Measurements from ENCODE around the gene YY1. TPM values are rescaled to one million over a fixed set of nuclear protein-coding genes. Genes with fewer than 3 reads are reported as not detected.
"Not testable (repeated sequence)": the region's sequence is repeated elsewhere in the genome, so short reads cannot be mapped to it uniquely, and the experiment has no call there.

YY1 gene
- total RNA-seq, 1 donor from 2014 or later: 79.8 TPM

DNA sequence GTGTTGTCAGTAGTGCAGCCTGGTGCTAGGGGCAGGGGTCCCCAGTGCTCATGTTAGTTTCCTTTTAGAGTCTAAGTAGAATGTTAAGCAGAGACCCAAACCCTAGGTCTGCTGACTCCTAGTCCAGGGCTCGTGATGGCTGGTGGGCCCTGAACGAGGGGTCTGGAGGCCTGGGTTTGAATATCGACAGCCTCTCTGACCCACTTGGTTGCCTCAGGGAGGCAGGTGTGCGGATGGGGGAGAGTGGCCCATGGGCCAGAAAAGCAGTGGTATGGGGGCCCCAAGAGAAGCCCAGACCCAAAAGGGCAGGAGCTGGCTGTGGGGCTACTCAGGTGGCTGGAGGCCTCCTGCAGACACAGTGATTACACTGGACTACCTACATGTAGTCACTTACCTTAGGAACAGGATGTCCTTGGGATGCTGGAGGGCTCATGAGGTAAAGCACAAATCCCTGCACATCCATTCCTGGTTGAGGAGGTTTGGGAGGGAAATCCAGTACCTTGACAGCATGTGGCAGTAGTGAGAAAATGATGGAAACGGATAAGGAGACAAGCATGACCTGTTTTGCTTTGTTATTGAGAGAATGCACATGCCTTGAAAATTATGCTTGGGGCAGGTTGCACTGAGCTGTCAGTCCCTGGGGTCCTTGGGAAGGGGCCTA, 69.0 kb downstream of the YY1 start:
- H3K4me3 Mint-ChIP-seq: peak overlapping the region; percentile 92

DNA sequence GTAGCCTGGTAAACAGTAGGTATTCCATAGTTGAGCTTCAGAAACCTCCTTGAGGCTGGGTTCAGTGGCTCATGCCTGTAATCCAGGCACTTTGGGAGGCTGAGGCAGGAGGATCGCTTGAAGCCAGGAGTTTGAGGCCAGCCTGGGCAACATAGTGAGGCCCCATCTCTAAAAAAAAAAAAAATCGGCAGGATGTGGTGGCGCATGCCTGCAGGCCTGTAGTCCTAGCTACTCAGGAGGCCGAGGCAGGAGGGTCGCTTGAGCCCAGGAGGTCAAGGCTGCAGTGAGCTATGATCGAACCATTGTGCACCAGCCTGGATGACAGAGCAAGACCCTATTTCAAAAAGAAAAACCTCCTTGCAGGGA, 69.5 kb downstream of the YY1 start:
- not testable (repeated sequence) for H3K36me3 Mint-ChIP-seq; DNase-seq (ENCODE audit: extremely low spot score, unreplicated experiment); H3K27me3 Mint-ChIP-seq; H3K9me3 Mint-ChIP-seq
- Mint-ChIP-seq H3K4me3 (peak overlapping the region; percentile 92), H3K27ac (peak overlapping the region; percentile 72), H3K4me1 (ENCODE audit: unreplicated experiment) (peaks cover 46% of the 10 kb centered on the region)

More for the DNA sequence above, 69.0 kb downstream of the YY1 start:
- peak overlapping the region; percentile 72 for H3K27ac Mint-ChIP-seq
- H3K4me1 Mint-ChIP-seq (ENCODE audit: unreplicated experiment): peaks cover 51% of the 10 kb centered on the region
- TF ChIP-seq, protein P1, sequence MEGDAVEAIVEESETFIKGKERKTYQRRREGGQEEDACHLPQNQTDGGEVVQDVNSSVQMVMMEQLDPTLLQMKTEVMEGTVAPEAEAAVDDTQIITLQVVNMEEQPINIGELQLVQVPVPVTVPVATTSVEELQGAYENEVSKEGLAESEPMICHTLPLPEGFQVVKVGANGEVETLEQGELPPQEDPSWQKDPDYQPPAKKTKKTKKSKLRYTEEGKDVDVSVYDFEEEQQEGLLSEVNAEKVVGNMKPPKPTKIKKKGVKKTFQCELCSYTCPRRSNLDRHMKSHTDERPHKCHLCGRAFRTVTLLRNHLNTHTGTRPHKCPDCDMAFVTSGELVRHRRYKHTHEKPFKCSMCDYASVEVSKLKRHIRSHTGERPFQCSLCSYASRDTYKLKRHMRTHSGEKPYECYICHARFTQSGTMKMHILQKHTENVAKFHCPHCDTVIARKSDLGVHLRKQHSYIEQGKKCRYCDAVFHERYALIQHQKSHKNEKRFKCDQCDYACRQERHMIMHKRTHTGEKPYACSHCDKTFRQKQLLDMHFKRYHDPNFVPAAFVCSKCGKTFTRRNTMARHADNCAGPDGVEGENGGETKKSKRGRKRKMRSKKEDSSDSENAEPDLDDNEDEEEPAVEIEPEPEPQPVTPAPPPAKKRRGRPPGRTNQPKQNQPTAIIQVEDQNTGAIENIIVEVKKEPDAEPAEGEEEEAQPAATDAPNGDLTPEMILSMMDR (conservative IDR thresholded peaks at IDR 0.05): no peak
- H3K27me3 Mint-ChIP-seq: peaks cover 5% of the 10 kb centered on the region
- H3K9me3 Mint-ChIP-seq: no peaks in the 10 kb centered on the region
- H3K36me3 Mint-ChIP-seq: peaks cover under 1% of the 10 kb centered on the region
- no peak for DNase-seq (ENCODE audit: extremely low spot score, unreplicated experiment)

DNA sequence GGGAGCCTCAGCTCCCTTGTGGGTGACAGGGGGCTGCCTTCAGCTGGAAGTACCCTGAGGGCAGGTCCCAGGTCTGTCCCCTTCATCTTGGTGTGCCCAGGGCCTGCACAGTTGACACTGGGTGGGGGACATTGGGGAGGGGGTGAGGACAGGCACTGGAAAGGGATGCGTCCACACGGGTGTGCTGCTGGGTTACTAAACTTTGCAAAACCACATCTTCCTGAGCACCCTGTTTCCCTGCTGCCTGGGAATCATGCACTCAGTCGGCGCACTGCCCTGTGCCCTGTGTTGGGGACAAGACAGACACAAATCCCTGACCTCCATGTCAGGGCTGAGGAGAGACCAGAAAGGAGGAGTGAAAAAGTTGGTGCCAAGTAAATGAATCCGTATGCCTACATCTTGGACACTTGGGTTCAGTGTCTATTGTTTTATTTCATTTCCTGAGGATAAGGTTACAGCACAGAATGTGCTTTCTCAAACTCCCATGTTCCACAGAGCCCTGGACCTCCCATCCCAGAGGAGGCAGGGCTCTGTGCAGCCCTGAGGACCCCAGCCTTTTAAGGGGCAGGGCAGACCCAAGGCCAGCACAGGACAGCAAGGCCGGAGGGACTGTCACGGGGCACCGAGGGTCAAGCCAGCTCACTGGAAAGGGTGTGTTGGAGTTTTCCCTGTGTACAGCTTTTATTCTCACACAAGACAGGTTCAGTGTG, 70.2 kb downstream of the YY1 start:
- Mint-ChIP-seq H3K4me3 (peak overlapping the region; percentile 44), H3K4me1 (ENCODE audit: unreplicated experiment) (peaks cover 46% of the 10 kb centered on the region), H3K27ac (no peak overlapping the region), H3K27me3 (peaks cover 5% of the 10 kb centered on the region), H3K36me3 (no peaks in the 10 kb centered on the region), H3K9me3 (no peaks in the 10 kb centered on the region)
- DNase-seq (ENCODE audit: extremely low spot score, unreplicated experiment): no peak
- TF ChIP-seq, protein P1 (conservative IDR thresholded peaks at IDR 0.05): no peak

DNA sequence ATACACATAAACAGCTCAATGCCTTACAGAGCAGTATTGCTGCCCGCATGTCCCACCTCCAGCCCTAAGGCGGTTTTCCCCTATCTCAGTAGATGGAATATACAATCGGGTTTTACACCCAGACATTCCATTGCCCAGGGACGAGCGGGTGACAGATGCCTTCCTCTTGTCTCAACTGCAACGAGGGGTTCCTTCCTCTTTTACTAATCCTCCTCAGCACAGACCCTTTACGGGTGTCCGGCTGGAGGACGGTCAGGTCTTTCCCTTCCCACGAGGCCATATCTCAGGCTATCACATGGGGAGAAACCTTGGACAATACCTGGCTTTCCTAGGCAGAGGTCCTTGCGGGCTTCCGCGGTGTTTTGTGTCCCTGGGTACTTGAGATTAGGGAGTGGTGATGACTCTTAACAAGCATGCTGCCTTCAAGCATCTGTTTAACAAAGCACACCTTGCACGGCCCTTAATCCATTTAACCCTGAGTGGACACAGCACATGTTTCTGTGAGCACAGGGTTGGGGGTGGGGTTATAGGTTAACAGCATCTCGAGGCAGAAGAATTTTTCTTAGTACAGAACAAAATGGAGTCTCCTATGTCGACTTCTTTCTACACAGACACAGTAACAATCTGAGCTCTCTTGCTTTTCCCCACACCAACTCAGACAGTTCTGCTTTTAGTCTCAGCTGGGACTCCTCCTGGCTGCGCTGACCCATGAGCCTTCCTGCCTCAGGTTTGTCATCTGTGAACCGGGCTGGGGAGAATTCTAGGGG, 73.3 kb downstream of the YY1 start:
- peak overlapping the region; percentile 21 for H3K27ac Mint-ChIP-seq
- not testable (repeated sequence) for H3K9me3 Mint-ChIP-seq; H3K27me3 Mint-ChIP-seq; DNase-seq (ENCODE audit: extremely low spot score, unreplicated experiment); H3K36me3 Mint-ChIP-seq
- H3K4me3 Mint-ChIP-seq: peak overlapping the region; percentile 44
- H3K4me1 Mint-ChIP-seq (ENCODE audit: unreplicated experiment): peaks cover 39% of the 10 kb centered on the region

DNA sequence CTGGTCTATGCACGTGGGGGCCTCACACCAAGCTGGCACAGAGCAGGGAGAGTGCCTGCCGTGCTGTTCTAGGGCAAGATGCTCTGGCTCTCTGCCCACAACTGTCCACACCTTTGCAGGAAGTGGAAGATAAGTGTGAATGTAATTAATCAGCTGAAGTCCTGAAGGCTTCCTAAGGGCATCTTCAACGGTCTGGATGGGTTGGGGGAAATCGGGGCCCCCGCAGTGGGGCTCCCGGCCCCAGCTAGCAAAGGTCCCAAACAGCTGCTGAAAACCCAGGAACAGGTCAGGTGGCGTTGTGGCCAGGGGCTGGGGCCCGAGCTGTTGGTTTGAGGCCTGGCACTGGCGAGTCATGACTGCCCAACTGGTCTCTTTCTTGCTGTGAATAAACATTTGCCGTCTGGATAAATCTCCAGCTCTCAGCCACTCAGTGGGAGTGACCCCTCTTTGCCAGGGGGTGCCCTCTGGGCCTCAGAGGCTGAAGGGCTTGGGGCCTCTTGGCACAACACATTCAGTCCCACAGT, 74.0 kb downstream of the YY1 start:
- H3K9me3 Mint-ChIP-seq: no peaks in the 10 kb centered on the region
- no peak overlapping the region for H3K27ac Mint-ChIP-seq
- no peak overlapping the region for H3K4me3 Mint-ChIP-seq
- H3K4me1 Mint-ChIP-seq (ENCODE audit: unreplicated experiment): peaks cover 33% of the 10 kb centered on the region
- H3K36me3 Mint-ChIP-seq: no peaks in the 10 kb centered on the region
- H3K27me3 Mint-ChIP-seq: peaks cover 5% of the 10 kb centered on the region
- TF ChIP-seq, protein P1 (conservative IDR thresholded peaks at IDR 0.05): no peak
- no peak for DNase-seq (ENCODE audit: extremely low spot score, unreplicated experiment)

DNA sequence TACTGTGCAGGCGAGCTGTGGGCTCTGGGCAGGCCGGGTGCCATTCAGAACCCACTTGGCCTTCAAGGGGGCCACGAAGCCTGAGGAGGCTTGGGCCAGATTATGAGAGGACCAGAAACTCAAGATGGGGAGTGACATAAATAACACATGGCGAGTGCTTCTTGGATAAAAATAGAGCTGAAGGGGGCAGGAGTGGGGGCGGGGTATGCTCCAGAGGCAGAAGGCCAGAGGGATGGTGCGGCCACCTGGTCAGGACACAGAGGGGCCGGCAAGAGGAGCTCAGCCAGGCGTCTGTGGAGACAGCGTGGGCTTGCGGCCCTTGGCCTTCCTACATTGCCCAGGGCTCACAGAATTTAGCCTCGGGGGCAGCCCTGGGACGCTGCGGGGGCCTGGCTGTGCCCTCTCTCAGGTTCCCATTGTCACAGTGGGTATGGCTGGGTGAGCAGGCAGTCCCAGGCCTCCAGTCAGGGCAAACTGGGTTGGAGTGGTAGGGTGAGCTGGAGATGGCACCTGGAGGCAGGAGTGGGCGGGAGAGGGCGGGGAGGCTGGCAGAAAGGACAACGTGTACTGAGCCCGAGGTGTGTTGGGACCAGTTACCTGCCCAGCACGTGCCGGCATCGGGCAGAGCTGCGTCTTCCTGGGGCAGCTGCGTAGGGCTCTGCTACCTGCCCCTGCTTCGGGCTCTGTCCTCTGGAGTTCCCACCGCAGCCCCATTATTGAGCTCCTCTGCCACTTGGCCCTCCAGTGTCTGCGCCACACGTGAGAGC, 74.7 kb downstream of the YY1 start:
- Mint-ChIP-seq H3K4me1 (ENCODE audit: unreplicated experiment) (peaks cover 26% of the 10 kb centered on the region), H3K27me3 (peaks cover 5% of the 10 kb centered on the region), H3K36me3 (no peaks in the 10 kb centered on the region), H3K4me3 (no peak overlapping the region), H3K27ac (no peak overlapping the region), H3K9me3 (no peaks in the 10 kb centered on the region)
- DNase-seq (ENCODE audit: extremely low spot score, unreplicated experiment): no peak
- TF ChIP-seq, protein P1 (conservative IDR thresholded peaks at IDR 0.05): no peak

All from type B pancreatic cell (in vitro differentiated cells).